Liver (tissue), 9 donors: Measurements from ENCODE around the gene MAPK8IP3. TPM values are rescaled to one million over a fixed set of nuclear protein-coding genes. Genes with fewer than 3 reads are reported as not detected.

Source experiments
- DNase-seq: peaks from one replicate; pipeline ENCODE4 v3.0.0-alpha.2; 2017; ENCODE audit warnings: low spot score
- H3K27ac ChIP-seq, 2 donors: one replicate each; pipeline ENCODE4 v1.7.0; 2013; ENCODE audit warnings: inconsistent platforms in 2 of 2, low read length in 2 of 2, control low read depth in 1 of 2, low read depth in 1 of 2, mild to moderate bottlenecking in 1 of 2
- H3K27me3 ChIP-seq, 4 donors: one replicate each; pipeline versions ENCODE4 v1.6.1 to v1.7.0; 2013; ENCODE audit warnings: low read length in 3 of 4, inconsistent platforms in 1 of 4, mild to moderate bottlenecking in 1 of 4, moderate library complexity in 1 of 4; ENCODE audit not compliant: control insufficient read depth in 4 of 4, insufficient read depth in 4 of 4
- H3K36me3 ChIP-seq, 4 donors: one replicate each; pipeline versions ENCODE4 v1.6.1 to v1.7.0; 2013; ENCODE audit warnings: low read length in 3 of 4, mild to moderate bottlenecking in 3 of 4, low read depth in 1 of 4, moderate library complexity in 1 of 4; ENCODE audit not compliant: control insufficient read depth in 4 of 4, insufficient read depth in 3 of 4
- H3K4me1 ChIP-seq, 4 donors: one replicate each; pipeline versions ENCODE4 v1.6.1 to v1.7.0; 2013; ENCODE audit warnings: low read length in 3 of 4, mild to moderate bottlenecking in 3 of 4, moderate library complexity in 1 of 4; ENCODE audit not compliant: control insufficient read depth in 4 of 4, insufficient read depth in 4 of 4
- H3K4me3 ChIP-seq, 3 donors: one replicate each; pipeline versions ENCODE4 v1.6.1 to v1.7.0; 2013; ENCODE audit warnings: low read length in 3 of 3, control low read depth in 1 of 3, low read depth in 1 of 3, mild to moderate bottlenecking in 1 of 3
- H3K9ac ChIP-seq, 2 donors: one replicate each; pipeline ENCODE4 v1.7.0; 2013; ENCODE audit warnings: low read length in 2 of 2, mild to moderate bottlenecking in 2 of 2, moderate library complexity in 2 of 2, control low read depth in 1 of 2, low read depth in 1 of 2
- H3K9me3 ChIP-seq, 4 donors: one replicate each; pipeline versions ENCODE4 v1.6.1 to v1.7.0; 2013; ENCODE audit warnings: low read length in 3 of 4; ENCODE audit not compliant: control insufficient read depth in 4 of 4
- ATF3 ChIP-seq: IDR thresholded peaks from 2 replicates; pipeline ENCODE4 v1.6.1; 2016; ENCODE audit warnings: antibody characterized with exemption
- CTCF ChIP-seq: fragments of 150-350 bp; IDR thresholded peaks from 2 replicates; pipeline ENCODE4 v1.5.1; 2017; ENCODE audit warnings: improper control_type of control experiment, low read depth, low read length; ENCODE audit not compliant: missing input control
- EGR1 ChIP-seq, 2 donors: IDR thresholded peaks; 2 replicates each; pipeline ENCODE4 v1.6.1; 2016 to 2018; ENCODE audit warnings: antibody characterized with exemption in 2 of 2, low read depth in 2 of 2
- FOXA1 ChIP-seq: IDR thresholded peaks from 2 replicates; pipeline ENCODE4 v1.6.1; 2016; ENCODE audit warnings: antibody characterized with exemption
- FOXA2 ChIP-seq: IDR thresholded peaks from 2 replicates; pipeline ENCODE4 v1.6.1; 2016; ENCODE audit warnings: antibody characterized with exemption
- GABPA ChIP-seq, 2 donors: IDR thresholded peaks in 1 of 2; conservative IDR thresholded peaks in 1 of 2; 2 replicates each; pipeline ENCODE4 v1.6.1; 2016; ENCODE audit warnings: antibody characterized with exemption in 2 of 2, mild to moderate bottlenecking in 1 of 2, moderate library complexity in 1 of 2
- HNF4A ChIP-seq, 2 donors: conservative IDR thresholded peaks; 2 replicates each; pipeline ENCODE4 v1.6.1; 2016; ENCODE audit warnings: antibody characterized with exemption in 2 of 2, mild to moderate bottlenecking in 2 of 2
- JUND ChIP-seq, 2 donors: IDR thresholded peaks; 2 replicates each; pipeline ENCODE4 v1.6.1; 2016; ENCODE audit warnings: antibody characterized with exemption in 2 of 2
- MAX ChIP-seq: IDR thresholded peaks from 2 replicates; pipeline ENCODE4 v1.6.1; 2016; ENCODE audit warnings: antibody characterized with exemption
- NR2F2 ChIP-seq: IDR thresholded peaks from 2 replicates; pipeline ENCODE4 v1.6.1; 2016; ENCODE audit warnings: antibody characterized with exemption
- RAD21 ChIP-seq, 2 donors: IDR thresholded peaks; 2 replicates each; pipeline ENCODE4 v1.6.1; 2016; ENCODE audit warnings: antibody characterized with exemption in 2 of 2, mild to moderate bottlenecking in 2 of 2
- REST ChIP-seq: IDR thresholded peaks from 2 replicates; pipeline ENCODE4 v1.6.1; 2016; ENCODE audit warnings: antibody characterized with exemption, mild to moderate bottlenecking
- RXRA ChIP-seq, 2 donors: IDR thresholded peaks; 2 replicates each; pipeline ENCODE4 v1.6.1; 2017 to 2018; ENCODE audit warnings: antibody characterized with exemption in 2 of 2, mild to moderate bottlenecking in 1 of 2
- TAF1 ChIP-seq: conservative IDR thresholded peaks from 2 replicates; pipeline ENCODE4 v1.6.1; 2016; ENCODE audit warnings: antibody characterized with exemption, mild to moderate bottlenecking
- YY1 ChIP-seq: IDR thresholded peaks from 2 replicates; pipeline ENCODE4 v1.6.1; 2016; ENCODE audit warnings: antibody characterized with exemption, mild to moderate bottlenecking
- ZBTB33 ChIP-seq: IDR thresholded peaks from 2 replicates; pipeline ENCODE4 v1.6.1; 2016; ENCODE audit warnings: antibody characterized with exemption
- WGBS: extraction: QIAGEN DNeasy Blood & Tissue Kit; methylation state at CpG from one replicate; pipeline ENCODE4 v1.1.7; 2013; 5-methylcytosine and 5-hydroxymethylcytosine counted together
- polyA plus RNA-seq, 2 donors: library from polyadenylated mRNA; stranded (reverse) in 1 of 2; unstranded in 1 of 2; fragments of 200-250 nt in 1 of 2; fragments of >200 nt in 1 of 2; fragmentation: Nextera tagmentation in 1 of 2; extraction: Ambion mirVana in 1 of 2; gene quantifications; one replicate each; pipeline versions ENCODE4 v1.2.1 to v1.2.3, GENCODE V29; 2013 to 2015
- total RNA-seq, 2 donors: library from RNA; depleted of rRNA; stranded (reverse); fragments of >200 nt; gene quantifications; one replicate each; pipeline ENCODE4 v1.2.3, GENCODE V29; 2014
- donor health status: healthy.
- donor health status: healthy.
- donor health status: healthy.
- donor health status: healthy.
- donor health status: healthy.

The MAPK8IP3 gene
- total and polyA plus RNA-seq, 4 donors: 4.1 to 43.0 (median 9.3) TPM

GRCh38 chr16:1763521-1764511 lies 57.8 kb downstream of the MAPK8IP3 start:
- WGBS: 90% methylated on average over 81 of the region's 81 CpGs
- H3K4me3 ChIP-seq: no peak overlapping the region
- no peak for TF ChIP-seq ATF3
- TF ChIP-seq ZBTB33: no peak
- no peak for TF ChIP-seq CTCF
- TF ChIP-seq TAF1: no peak
- TF ChIP-seq EGR1 (IDR thresholded peaks at IDR 0.05; ENCODE audit: low read depth in 2 of 2): no peak
- TF ChIP-seq FOXA2: no peak
- no peak for TF ChIP-seq MAX
- no peak for TF ChIP-seq JUND (IDR thresholded peaks at IDR 0.05)
- TF ChIP-seq HNF4A (conservative IDR thresholded peaks at IDR 0.05): no peak
- TF ChIP-seq RAD21 (IDR thresholded peaks at IDR 0.05): no peak
- no peak for TF ChIP-seq GABPA (IDR thresholded peaks at IDR 0.05 in 1 of 2, conservative IDR thresholded peaks at IDR 0.05 in 1 of 2)
- TF ChIP-seq YY1: no peak
- no peak for TF ChIP-seq NR2F2
- TF ChIP-seq FOXA1: no peak
- H3K27me3 ChIP-seq: no peaks in the 10 kb centered on the region
- no peak overlapping the region for H3K27ac ChIP-seq
- H3K36me3 ChIP-seq: peaks cover 7 to 66% (median 18%) of the 10 kb centered on the region in 4 donors
- no peak overlapping the region for H3K9ac ChIP-seq
- no peaks in the 10 kb centered on the region for H3K9me3 ChIP-seq
- no peak for DNase-seq
- H3K4me1 ChIP-seq: no peaks in the 10 kb centered on the region

- 96% methylated on average over 21 of the region's 21 CpGs for WGBS
- DNase-seq: no peak
- H3K27ac ChIP-seq: no peak overlapping the region
- H3K4me1 ChIP-seq: peaks cover 0 to 6% (median under 1%) of the 10 kb centered on the region in 4 donors
- peaks cover 7 to 64% (median 18%) of the 10 kb centered on the region in 4 donors for H3K36me3 ChIP-seq
- H3K9ac ChIP-seq: no peak overlapping the region
- H3K9me3 ChIP-seq: no peaks in the 10 kb centered on the region
- no peaks in the 10 kb centered on the region for H3K27me3 ChIP-seq
- no peak overlapping the region for H3K4me3 ChIP-seq
- no peak for TF ChIP-seq NR2F2
- TF ChIP-seq FOXA1: no peak
- no peak for TF ChIP-seq ZBTB33
- no peak for TF ChIP-seq RAD21 (IDR thresholded peaks at IDR 0.05)
- no peak for TF ChIP-seq FOXA2
- no peak for TF ChIP-seq ATF3
- no peak for TF ChIP-seq CTCF
- no peak for TF ChIP-seq HNF4A (conservative IDR thresholded peaks at IDR 0.05)
- TF ChIP-seq JUND (IDR thresholded peaks at IDR 0.05): no peak
- no peak for TF ChIP-seq REST
- TF ChIP-seq RXRA (IDR thresholded peaks at IDR 0.05): no peak
Measured at GRCh38 chr16:1764971-1765370, 59.0 kb downstream of the MAPK8IP3 start.
